ENCODE results near the gene CIAO1.
A peak's percentile ranks its signal among the peaks of the same experiment; 100 is the strongest.

Gene CIAO1

GRCh38 chr2:96301865-96302264 is 35.8 kb downstream of the CIAO1 start:
- Histone ChIP-seq H3K27me3 (ENCODE audit: control insufficient read depth, insufficient read depth, low read length) (no peaks in the 10 kb centered on the region), H3K9me3 (ENCODE audit: control insufficient read depth, insufficient read depth, low read length) (no peaks in the 10 kb centered on the region), H3K36me3 (ENCODE audit: control insufficient read depth, insufficient read depth, low read length) (peaks cover 51% of the 10 kb centered on the region), H3K4me3 (ENCODE audit: low read depth, low read length) (no peak overlapping the region), H3K4me1 (ENCODE audit: control insufficient read depth, insufficient read depth, low read length) (peaks cover 6% of the 10 kb centered on the region), H3K9ac (ENCODE audit: low read depth, low read length) (no peak overlapping the region)

- Histone ChIP-seq H3K36me3 (ENCODE audit: control insufficient read depth, insufficient read depth, low read length) (peaks cover 25% of the 10 kb centered on the region), H3K9ac (ENCODE audit: low read depth, low read length) (peak overlapping the region; percentile 98), H3K9me3 (ENCODE audit: control insufficient read depth, insufficient read depth, low read length) (no peaks in the 10 kb centered on the region), H3K4me3 (ENCODE audit: low read depth, low read length) (peak overlapping the region; percentile 98), H3K27me3 (ENCODE audit: control insufficient read depth, insufficient read depth, low read length) (no peaks in the 10 kb centered on the region), H3K4me1 (ENCODE audit: control insufficient read depth, insufficient read depth, low read length) (peaks cover 6% of the 10 kb centered on the region)
Measured at GRCh38 chr2:96304606-96305005, 38.6 kb downstream of the CIAO1 start.

- no peaks in the 10 kb centered on the region for H3K27me3 ChIP-seq (ENCODE audit: control insufficient read depth, insufficient read depth, low read length)
- H3K4me1 ChIP-seq (ENCODE audit: control insufficient read depth, insufficient read depth, low read length): peaks cover 6% of the 10 kb centered on the region
- H3K9me3 ChIP-seq (ENCODE audit: control insufficient read depth, insufficient read depth, low read length): no peaks in the 10 kb centered on the region
- H3K36me3 ChIP-seq (ENCODE audit: control insufficient read depth, insufficient read depth, low read length): peaks cover 25% of the 10 kb centered on the region
- H3K9ac ChIP-seq (ENCODE audit: low read depth, low read length): peak within 1 kb of the TSS; percentile 98
- H3K4me3 ChIP-seq (ENCODE audit: low read depth, low read length): peak within 1 kb of the TSS; percentile 98
Measured at GRCh38 chr2:96305091-96305978, 39.3 kb downstream of the CIAO1 start, which contains the start of gene SNRNP200. Gene SNRNP200, minus strand, starts transcription at chr2:96305546. Its CDS starts 109 bp downstream, at chr2:96305437.

GRCh38 chr2:96305979-96306308 is 39.9 kb downstream of the CIAO1 start:
- no peaks in the 10 kb centered on the region for H3K9me3 ChIP-seq (ENCODE audit: control insufficient read depth, insufficient read depth, low read length)
- peaks cover 6% of the 10 kb centered on the region for H3K4me1 ChIP-seq (ENCODE audit: control insufficient read depth, insufficient read depth, low read length)
- peaks cover 22% of the 10 kb centered on the region for H3K36me3 ChIP-seq (ENCODE audit: control insufficient read depth, insufficient read depth, low read length)
- H3K4me3 ChIP-seq (ENCODE audit: low read depth, low read length): peak overlapping the region; percentile 98
- peak overlapping the region; percentile 98 for H3K9ac ChIP-seq (ENCODE audit: low read depth, low read length)
- H3K27me3 ChIP-seq (ENCODE audit: control insufficient read depth, insufficient read depth, low read length): no peaks in the 10 kb centered on the region

GRCh38 chr2:96306370-96306769 is 40.3 kb downstream of the CIAO1 start:
- H3K27me3 ChIP-seq (ENCODE audit: control insufficient read depth, insufficient read depth, low read length): no peaks in the 10 kb centered on the region

GRCh38 chr2:96308248-96308647 is 42.2 kb downstream of the CIAO1 start:
- Histone ChIP-seq H3K9me3 (ENCODE audit: control insufficient read depth, insufficient read depth, low read length) (no peaks in the 10 kb centered on the region), H3K27me3 (ENCODE audit: control insufficient read depth, insufficient read depth, low read length) (no peaks in the 10 kb centered on the region), H3K4me1 (ENCODE audit: control insufficient read depth, insufficient read depth, low read length) (peaks cover 6% of the 10 kb centered on the region), H3K36me3 (ENCODE audit: control insufficient read depth, insufficient read depth, low read length) (peaks cover under 1% of the 10 kb centered on the region), H3K9ac (ENCODE audit: low read depth, low read length) (no peak overlapping the region), H3K4me3 (ENCODE audit: low read depth, low read length) (no peak overlapping the region)

More at GRCh38 chr2:96306370-96306769, 40.3 kb downstream of the CIAO1 start:
- H3K4me3 ChIP-seq (ENCODE audit: low read depth, low read length): peak overlapping the region; percentile 98
- H3K36me3 ChIP-seq (ENCODE audit: control insufficient read depth, insufficient read depth, low read length): peaks cover 18% of the 10 kb centered on the region
- H3K9ac ChIP-seq (ENCODE audit: low read depth, low read length): peak overlapping the region; percentile 98
- no peaks in the 10 kb centered on the region for H3K9me3 ChIP-seq (ENCODE audit: control insufficient read depth, insufficient read depth, low read length)
- H3K4me1 ChIP-seq (ENCODE audit: control insufficient read depth, insufficient read depth, low read length): peaks cover 6% of the 10 kb centered on the region

- Histone ChIP-seq H3K4me1 (ENCODE audit: control insufficient read depth, insufficient read depth, low read length) (no peaks in the 10 kb centered on the region), H3K4me3 (ENCODE audit: low read depth, low read length) (no peak overlapping the region), H3K36me3 (ENCODE audit: control insufficient read depth, insufficient read depth, low read length) (no peaks in the 10 kb centered on the region), H3K9ac (ENCODE audit: low read depth, low read length) (no peak overlapping the region), H3K27me3 (ENCODE audit: control insufficient read depth, insufficient read depth, low read length) (peaks cover 15% of the 10 kb centered on the region), H3K9me3 (ENCODE audit: control insufficient read depth, insufficient read depth, low read length) (no peaks in the 10 kb centered on the region)
Measured at GRCh38 chr2:96315005-96315399, 49.0 kb downstream of the CIAO1 start.

- peaks cover 20% of the 10 kb centered on the region for H3K27me3 ChIP-seq (ENCODE audit: control insufficient read depth, insufficient read depth, low read length)
- H3K4me3 ChIP-seq (ENCODE audit: low read depth, low read length): no peak overlapping the region
- no peak overlapping the region for H3K9ac ChIP-seq (ENCODE audit: low read depth, low read length)
- no peaks in the 10 kb centered on the region for H3K36me3 ChIP-seq (ENCODE audit: control insufficient read depth, insufficient read depth, low read length)
- H3K9me3 ChIP-seq (ENCODE audit: control insufficient read depth, insufficient read depth, low read length): no peaks in the 10 kb centered on the region
- no peaks in the 10 kb centered on the region for H3K4me1 ChIP-seq (ENCODE audit: control insufficient read depth, insufficient read depth, low read length)
Measured at GRCh38 chr2:96315400-96316071, 49.5 kb downstream of the CIAO1 start.

GRCh38 chr2:96316999-96317398 is 51.0 kb downstream of the CIAO1 start:
- no peaks in the 10 kb centered on the region for H3K9me3 ChIP-seq (ENCODE audit: control insufficient read depth, insufficient read depth, low read length)
- H3K4me3 ChIP-seq (ENCODE audit: low read depth, low read length): no peak overlapping the region
- H3K9ac ChIP-seq (ENCODE audit: low read depth, low read length): no peak overlapping the region
- peaks cover 33% of the 10 kb centered on the region for H3K27me3 ChIP-seq (ENCODE audit: control insufficient read depth, insufficient read depth, low read length)
- H3K36me3 ChIP-seq (ENCODE audit: control insufficient read depth, insufficient read depth, low read length): no peaks in the 10 kb centered on the region
- no peaks in the 10 kb centered on the region for H3K4me1 ChIP-seq (ENCODE audit: control insufficient read depth, insufficient read depth, low read length)

- peaks cover 37% of the 10 kb centered on the region for H3K27me3 ChIP-seq (ENCODE audit: control insufficient read depth, insufficient read depth, low read length)
- H3K9me3 ChIP-seq (ENCODE audit: control insufficient read depth, insufficient read depth, low read length): no peaks in the 10 kb centered on the region
- H3K36me3 ChIP-seq (ENCODE audit: control insufficient read depth, insufficient read depth, low read length): no peaks in the 10 kb centered on the region
- no peaks in the 10 kb centered on the region for H3K4me1 ChIP-seq (ENCODE audit: control insufficient read depth, insufficient read depth, low read length)
- no peak overlapping the region for H3K9ac ChIP-seq (ENCODE audit: low read depth, low read length)
- no peak overlapping the region for H3K4me3 ChIP-seq (ENCODE audit: low read depth, low read length)
Measured at GRCh38 chr2:96317584-96317997, 51.6 kb downstream of the CIAO1 start.

GRCh38 chr2:96318723-96319122 is 52.7 kb downstream of the CIAO1 start:
- H3K4me3 ChIP-seq (ENCODE audit: low read depth, low read length): no peak overlapping the region
- no peaks in the 10 kb centered on the region for H3K36me3 ChIP-seq (ENCODE audit: control insufficient read depth, insufficient read depth, low read length)
- H3K4me1 ChIP-seq (ENCODE audit: control insufficient read depth, insufficient read depth, low read length): no peaks in the 10 kb centered on the region
- peaks cover 48% of the 10 kb centered on the region for H3K27me3 ChIP-seq (ENCODE audit: control insufficient read depth, insufficient read depth, low read length)
- no peaks in the 10 kb centered on the region for H3K9me3 ChIP-seq (ENCODE audit: control insufficient read depth, insufficient read depth, low read length)
- no peak overlapping the region for H3K9ac ChIP-seq (ENCODE audit: low read depth, low read length)

- H3K4me3 ChIP-seq (ENCODE audit: low read depth, low read length): no peak overlapping the region
- no peaks in the 10 kb centered on the region for H3K4me1 ChIP-seq (ENCODE audit: control insufficient read depth, insufficient read depth, low read length)
- H3K9me3 ChIP-seq (ENCODE audit: control insufficient read depth, insufficient read depth, low read length): no peaks in the 10 kb centered on the region
- H3K36me3 ChIP-seq (ENCODE audit: control insufficient read depth, insufficient read depth, low read length): no peaks in the 10 kb centered on the region
- no peak overlapping the region for H3K9ac ChIP-seq (ENCODE audit: low read depth, low read length)
- H3K27me3 ChIP-seq (ENCODE audit: control insufficient read depth, insufficient read depth, low read length): peaks cover 55% of the 10 kb centered on the region
Measured at GRCh38 chr2:96319396-96319795, 53.4 kb downstream of the CIAO1 start.
